Hepatocyte (in vitro differentiated cells): ENCODE measurements around the gene FCHO1. TPM values are rescaled to one million over a fixed set of nuclear protein-coding genes. Genes with fewer than 3 reads are reported as not detected.
A peak's percentile ranks its signal among the peaks of the same experiment; 100 is the strongest.

Source experiments
- DNase-seq: peaks from one replicate; pipeline ENCODE4 v3.0.0-alpha.2; 2016; ENCODE audit warnings: low spot score
- H2AFZ ChIP-seq: fragments of 200-600 bp; sonication (generic); 2 replicates; pipeline ENCODE4 v1.6.0; 2016; ENCODE audit warnings: antibody characterized with exemption, mild to moderate bottlenecking
- H3K27ac ChIP-seq: fragments of 200-600 bp; sonication (generic); 2 replicates; pipeline ENCODE4 v1.5.1; 2016; ENCODE audit warnings: mild to moderate bottlenecking
- H3K27me3 ChIP-seq: fragments of 200-600 bp; sonication (generic); 2 replicates; pipeline ENCODE4 v1.6.1; 2016
- H3K36me3 ChIP-seq: fragments of 200-600 bp; sonication (generic); replicated peaks from 2 replicates; pipeline ENCODE4 v1.5.1; 2016; ENCODE audit warnings: low read depth; ENCODE audit not compliant: insufficient read depth
- H3K4me1 ChIP-seq: fragments of 200-600 bp; sonication (generic); 2 replicates; pipeline ENCODE4 v1.5.1; 2016; ENCODE audit warnings: mild to moderate bottlenecking, moderate library complexity; ENCODE audit not compliant: insufficient read depth
- H3K4me2 ChIP-seq: fragments of 200-600 bp; sonication (generic); 2 replicates; pipeline ENCODE4 v1.6.0; 2016
- H3K4me3 ChIP-seq: fragments of 200-600 bp; sonication (generic); 2 replicates; pipeline ENCODE4 v1.5.1; 2016; ENCODE audit warnings: mild to moderate bottlenecking
- H3K79me2 ChIP-seq: fragments of 200-600 bp; sonication (generic); 2 replicates; pipeline ENCODE4 v1.6.0; 2017; ENCODE audit warnings: mild to moderate bottlenecking
- H3K9me2 ChIP-seq: fragments of 200-600 bp; sonication (generic); replicated peaks from 2 replicates; pipeline ENCODE4 v1.6.0; 2017; ENCODE audit warnings: mild to moderate bottlenecking; ENCODE audit not compliant: insufficient read depth
- H3K9me3 ChIP-seq: fragments of 200-600 bp; sonication (generic); 2 replicates; pipeline ENCODE4 v1.5.1; 2016; ENCODE audit warnings: low read depth, mild to moderate bottlenecking
- H4K20me1 ChIP-seq: fragments of 200-600 bp; sonication (generic); 2 replicates; pipeline ENCODE4 v1.6.0; 2016; ENCODE audit warnings: mild to moderate bottlenecking; ENCODE audit not compliant: insufficient read depth, poor library complexity, severe bottlenecking
- EZH2 ChIP-seq: fragments of 200-600 bp; sonication (generic); IDR thresholded peaks from 2 replicates; pipeline ENCODE4 v1.6.1; 2016; ENCODE audit warnings: antibody characterized with exemption, mild to moderate bottlenecking, borderline replicate concordance
- EZH2phosphoT487 ChIP-seq: fragments of 200-600 bp; sonication (generic); IDR thresholded peaks from one replicate; pipeline ENCODE4 v1.6.1; 2018; ENCODE audit warnings: antibody characterized with exemption, mild to moderate bottlenecking, low read depth, moderate library complexity; ENCODE audit not compliant: unreplicated experiment, severe bottlenecking
- WGBS: methylation state at CpG from one replicate; pipeline ENCODE4 v1.1.6; 2016; ENCODE audit warnings: low lambda C conversion rate; ENCODE audit errors: missing lambda C conversion rate; 5-methylcytosine and 5-hydroxymethylcytosine counted together
- polyA plus RNA-seq: library from polyadenylated mRNA; unstranded; fragments of >200 nt; fragmentation: Nextera tagmentation; extraction: Ambion mirVana; gene quantifications from 2 replicates; pipeline ENCODE4 v1.2.1, GENCODE V29; 2016
- total RNA-seq: library from RNA; depleted of rRNA; stranded (reverse); fragments of >200 nt; gene quantifications from 2 replicates; pipeline ENCODE4 v1.2.3, GENCODE V29; 2014
- TF ChIP-seq, protein P1 (sequence below): fragments of 200-600 bp; sonication (generic); IDR thresholded peaks from 2 replicates; pipeline ENCODE4 v1.5.1; 2016; ENCODE audit warnings: antibody characterized with exemption, mild to moderate bottlenecking; ENCODE audit not compliant: poor library complexity

Gene FCHO1
- total and polyA plus RNA-seq, 2 experiments from 2014 or later = 1.9 to 2.1 TPM

DNA sequence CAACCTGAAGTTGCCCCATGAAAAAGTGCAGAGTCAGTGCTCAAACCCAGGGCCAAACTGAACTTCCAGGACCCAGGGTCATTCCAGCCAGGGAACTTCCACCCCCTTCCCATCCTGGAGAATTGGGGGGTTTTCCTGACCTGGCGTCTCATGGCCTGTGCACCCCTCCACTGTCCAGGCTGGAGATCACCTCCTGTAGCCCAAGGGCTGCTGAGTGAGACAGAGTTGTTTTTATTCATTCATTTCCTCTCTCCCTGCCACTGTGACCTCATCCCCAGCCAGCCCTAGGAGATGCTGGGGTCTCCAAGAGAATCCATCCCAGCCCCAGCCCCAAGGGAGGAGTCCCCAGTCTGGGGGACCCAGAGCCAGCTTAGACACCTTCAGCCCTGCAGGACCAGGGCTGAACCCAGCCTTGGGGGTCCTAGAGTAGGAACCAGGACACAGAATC, 4.2 kb downstream of the FCHO1 start:
- H3K27ac ChIP-seq = no peak overlapping the region
- H3K79me2 ChIP-seq = no peaks in the 10 kb centered on the region
- H3K27me3 ChIP-seq = no peaks in the 10 kb centered on the region
- no peaks in the 10 kb centered on the region for H3K36me3 ChIP-seq
- no peaks in the 10 kb centered on the region for H3K9me3 ChIP-seq
- no peak overlapping the region for H2AFZ ChIP-seq
- no peaks in the 10 kb centered on the region for H3K9me2 ChIP-seq
- WGBS = 85% methylated on average over 1 of the region's 1 CpG
- H3K4me3 ChIP-seq = no peak overlapping the region
- no peaks in the 10 kb centered on the region for H4K20me1 ChIP-seq
- no peak for DNase-seq
- no peak overlapping the region for H3K4me2 ChIP-seq
- H3K4me1 ChIP-seq = no peaks in the 10 kb centered on the region
- TF ChIP-seq, protein P1, sequence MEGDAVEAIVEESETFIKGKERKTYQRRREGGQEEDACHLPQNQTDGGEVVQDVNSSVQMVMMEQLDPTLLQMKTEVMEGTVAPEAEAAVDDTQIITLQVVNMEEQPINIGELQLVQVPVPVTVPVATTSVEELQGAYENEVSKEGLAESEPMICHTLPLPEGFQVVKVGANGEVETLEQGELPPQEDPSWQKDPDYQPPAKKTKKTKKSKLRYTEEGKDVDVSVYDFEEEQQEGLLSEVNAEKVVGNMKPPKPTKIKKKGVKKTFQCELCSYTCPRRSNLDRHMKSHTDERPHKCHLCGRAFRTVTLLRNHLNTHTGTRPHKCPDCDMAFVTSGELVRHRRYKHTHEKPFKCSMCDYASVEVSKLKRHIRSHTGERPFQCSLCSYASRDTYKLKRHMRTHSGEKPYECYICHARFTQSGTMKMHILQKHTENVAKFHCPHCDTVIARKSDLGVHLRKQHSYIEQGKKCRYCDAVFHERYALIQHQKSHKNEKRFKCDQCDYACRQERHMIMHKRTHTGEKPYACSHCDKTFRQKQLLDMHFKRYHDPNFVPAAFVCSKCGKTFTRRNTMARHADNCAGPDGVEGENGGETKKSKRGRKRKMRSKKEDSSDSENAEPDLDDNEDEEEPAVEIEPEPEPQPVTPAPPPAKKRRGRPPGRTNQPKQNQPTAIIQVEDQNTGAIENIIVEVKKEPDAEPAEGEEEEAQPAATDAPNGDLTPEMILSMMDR = no peak

DNA sequence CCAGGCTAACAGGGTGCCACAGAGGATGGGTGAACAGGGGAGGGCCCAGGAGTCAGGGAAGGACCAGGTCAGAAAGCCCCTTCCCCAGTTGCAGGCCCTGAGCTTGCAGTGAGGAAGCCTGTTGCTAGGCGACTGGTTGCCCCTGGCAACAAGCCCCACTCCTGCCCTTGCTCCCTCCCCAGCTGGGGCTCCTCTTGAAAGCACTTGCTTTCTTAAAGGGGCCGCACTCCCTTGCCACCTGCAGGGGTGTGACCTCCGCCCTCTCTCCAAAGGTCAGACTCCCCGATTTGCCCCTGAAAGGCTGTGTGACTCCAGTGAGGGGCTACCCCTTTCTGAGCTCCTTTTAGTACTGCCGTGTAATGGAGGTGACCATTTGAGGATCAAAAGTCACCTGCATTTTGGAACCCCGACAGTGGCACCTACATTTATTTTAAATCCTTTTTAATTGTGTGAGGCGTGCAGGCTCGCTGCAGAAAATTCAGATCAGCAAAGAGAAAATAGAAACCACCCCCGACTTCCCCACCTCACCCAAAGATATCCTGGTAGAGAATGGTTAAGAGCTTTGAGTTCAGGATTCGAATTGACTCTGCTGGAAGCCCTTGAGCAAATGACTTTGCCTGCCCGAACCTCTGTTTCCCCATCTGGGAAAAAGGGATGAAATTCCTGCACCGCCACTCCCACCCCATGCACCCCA, 4.8 kb downstream of the FCHO1 start:
- H3K9me3 ChIP-seq = no peaks in the 10 kb centered on the region
- WGBS = 72% methylated on average over 12 of the region's 12 CpGs
- DNase-seq = peak; percentile 49

DNA sequence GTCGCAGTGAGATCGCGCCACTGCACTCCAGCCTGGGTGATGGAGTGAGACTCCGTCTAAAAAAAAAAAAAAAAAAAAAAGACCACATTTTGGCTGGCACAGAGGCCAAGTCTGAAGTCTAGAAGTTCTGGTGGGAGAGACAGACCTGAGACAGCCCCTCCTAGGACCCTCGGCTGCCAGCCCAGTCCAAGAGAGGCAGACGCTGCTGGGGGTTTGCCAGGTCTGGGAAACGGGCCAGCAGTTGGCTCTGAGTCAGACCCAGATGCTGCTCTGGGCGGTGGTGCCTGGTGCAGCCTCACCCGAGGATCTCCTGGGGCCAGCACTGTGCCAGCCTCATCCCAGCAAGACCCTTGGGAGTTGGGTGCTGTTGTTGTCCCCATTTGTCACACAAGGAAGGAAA, 5.8 kb downstream of the FCHO1 start:
- 53% methylated on average over 7 of the region's 9 CpGs for WGBS
- H3K27me3 ChIP-seq = no peaks in the 10 kb centered on the region
- no peak overlapping the region for H3K4me2 ChIP-seq
- no peaks in the 10 kb centered on the region for H3K9me2 ChIP-seq
- TF ChIP-seq EZH2 = no peak
- TF ChIP-seq, protein P1 = no peak
- no peak for TF ChIP-seq EZH2phosphoT487
- H4K20me1 ChIP-seq = no peaks in the 10 kb centered on the region
- no peaks in the 10 kb centered on the region for H3K36me3 ChIP-seq
- no peaks in the 10 kb centered on the region for H3K4me1 ChIP-seq
- no peak overlapping the region for H3K4me3 ChIP-seq
- no peaks in the 10 kb centered on the region for H3K79me2 ChIP-seq
- no peak overlapping the region for H3K27ac ChIP-seq
- DNase-seq = peak; percentile 51
- H3K9me3 ChIP-seq = no peaks in the 10 kb centered on the region
- no peak overlapping the region for H2AFZ ChIP-seq

More for the DNA sequence above, 4.8 kb downstream of the FCHO1 start:
- TF ChIP-seq, protein P1 = no peak
- TF ChIP-seq EZH2 = no peak
- no peak for TF ChIP-seq EZH2phosphoT487
- no peaks in the 10 kb centered on the region for H3K79me2 ChIP-seq
- no peaks in the 10 kb centered on the region for H3K9me2 ChIP-seq
- no peaks in the 10 kb centered on the region for H3K4me1 ChIP-seq
- no peak overlapping the region for H3K27ac ChIP-seq
- H3K4me2 ChIP-seq = no peak overlapping the region
- no peak overlapping the region for H2AFZ ChIP-seq
- H3K4me3 ChIP-seq = no peak overlapping the region
- H3K36me3 ChIP-seq = no peaks in the 10 kb centered on the region
- no peaks in the 10 kb centered on the region for H3K27me3 ChIP-seq
- no peaks in the 10 kb centered on the region for H4K20me1 ChIP-seq

DNA sequence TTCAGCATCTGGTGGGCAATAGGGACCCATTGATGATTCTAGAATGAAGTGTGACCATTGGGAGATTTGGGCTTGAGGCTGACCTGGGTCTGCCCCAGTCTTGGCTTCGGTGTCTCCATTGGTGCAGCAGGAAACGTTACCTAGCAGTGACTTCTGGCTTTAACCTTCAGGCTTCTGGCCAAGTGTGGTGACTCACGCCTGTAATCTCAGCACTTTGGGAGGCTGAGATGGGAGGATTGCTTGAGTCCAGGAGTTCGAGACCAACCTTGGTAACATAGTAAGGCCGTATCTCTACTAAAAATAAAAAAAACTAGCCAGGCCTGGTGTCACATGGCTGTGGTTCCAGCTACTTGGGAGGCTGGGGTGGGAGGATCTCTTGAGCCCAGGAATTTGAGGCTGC, 7.2 kb downstream of the FCHO1 start:
- no peaks in the 10 kb centered on the region for H3K4me1 ChIP-seq
- no peak overlapping the region for H2AFZ ChIP-seq
- no peaks in the 10 kb centered on the region for H3K36me3 ChIP-seq
- no peaks in the 10 kb centered on the region for H4K20me1 ChIP-seq
- no peak overlapping the region for H3K4me3 ChIP-seq
- no peaks in the 10 kb centered on the region for H3K9me2 ChIP-seq
- H3K27me3 ChIP-seq = no peaks in the 10 kb centered on the region
- H3K27ac ChIP-seq = no peak overlapping the region
- H3K4me2 ChIP-seq = no peak overlapping the region
- DNase-seq = no peak
- no peaks in the 10 kb centered on the region for H3K79me2 ChIP-seq
- TF ChIP-seq, protein P1 = no peak
- no peak for TF ChIP-seq EZH2
- TF ChIP-seq EZH2phosphoT487 = no peak
- no peaks in the 10 kb centered on the region for H3K9me3 ChIP-seq
- 87% methylated on average over 5 of the region's 5 CpGs for WGBS
